ENCODE measurements around the gene TSSK6.
"Not testable (repeated sequence)": the region's sequence is repeated elsewhere in the genome, so short reads cannot be mapped to it uniquely, and the experiment has no call there.

- TF ChIP-seq CTCF, POLR2A (IDR thresholded peaks at IDR 0.05): not testable (repeated sequence)
These were observed 43.2 kb downstream of the TSSK6 start for GRCh38 chr19:19472106-19472505.

Data from body of pancreas (tissue), 4 donors.